Endothelial cell of umbilical vein (primary cell): ENCODE data around the gene SLC39A11. TPM values are rescaled to one million over a fixed set of nuclear protein-coding genes. Genes with fewer than 3 reads are reported as not detected.

ENCODE experiments used
- BruUV-seq: library from RNA; stranded (reverse); fragments of 400-500 nt; replicated peaks from 2 replicates; lab custom pipeline; 2021; lab: Mats Ljungman, UMichigan
- CTCF ChIA-PET: fragments of 300-600, 350-600 bp; sonication (Branson Sonifier 250); formaldehyde crosslinking; loops from one replicate; lab custom pipeline; 2021; ENCODE audit warnings: antibody characterized with exemption, inconsistent platforms; lab: Charles Lee
- POLR2A ChIA-PET: fragments of 300-600, 350-600 bp; sonication (Branson Sonifier 250); formaldehyde crosslinking; loops from one replicate; lab custom pipeline; 2021; ENCODE audit warnings: antibody characterized with exemption, inconsistent platforms; lab: Charles Lee
- DNase-seq: peaks from one replicate; pipeline ENCODE4 v3.0.0-alpha.2; 2011; ENCODE audit warnings: low read depth, low spot score
- FAIRE-seq: peaks from 2 replicates; lab custom pipeline; 2011; peaks lifted over from hg19 to GRCh38; lab: Jason Lieb, UNC
- H2AFZ ChIP-seq: 2 replicates; pipeline ENCODE4 v1.6.0; 2012; ENCODE audit warnings: low read depth, low read length, control low read depth, inconsistent platforms
- H3K27ac ChIP-seq: 2 replicates; pipeline ENCODE4 v1.5.1; 2011; ENCODE audit warnings: low read depth, mild to moderate bottlenecking, control low read depth, low read length, moderate library complexity; ENCODE audit not compliant: insufficient read depth
- H3K27me3 ChIP-seq, 2 experiments: 2 replicates each; pipeline versions ENCODE4 v1.6.0 to v1.6.1; 2011; ENCODE audit warnings: low read length in 2 of 2, mixed read lengths in 1 of 2; ENCODE audit not compliant: control insufficient read depth in 2 of 2, insufficient read depth in 2 of 2
- H3K36me3 ChIP-seq, 2 experiments: 2 replicates in 1 of 2; 3 replicates in 1 of 2; pipeline ENCODE4 v1.5.1; 2011; ENCODE audit warnings: low read length in 2 of 2, mild to moderate bottlenecking in 1 of 2, moderate library complexity in 1 of 2; ENCODE audit not compliant: control insufficient read depth in 2 of 2, insufficient read depth in 2 of 2; ENCODE audit errors: extremely low read depth in 1 of 2
- H3K4me1 ChIP-seq: 3 replicates; pipeline ENCODE4 v1.5.1; 2011; ENCODE audit warnings: mild to moderate bottlenecking, low read length; ENCODE audit not compliant: control insufficient read depth, insufficient read depth; ENCODE audit errors: extremely low read depth
- H3K4me2 ChIP-seq: 2 replicates; pipeline ENCODE4 v1.6.1; 2011; ENCODE audit warnings: low read length, control low read depth, mixed read lengths; ENCODE audit not compliant: insufficient read depth
- H3K4me3 ChIP-seq, 3 experiments: fragments of 200-600 bp in 1 of 3; sonication (generic), shearing (Covaris generic) in 1 of 3; replicated peaks in 1 of 3; 2 replicates each; pipeline ENCODE4 v1.5.1; 2011 to 2016; ENCODE audit warnings: control low read depth in 3 of 3, low read length in 3 of 3, mild to moderate bottlenecking in 2 of 3, inconsistent platforms in 1 of 3, low read depth in 1 of 3, moderate library complexity in 1 of 3; ENCODE audit not compliant: insufficient read depth in 1 of 3
- H3K79me2 ChIP-seq: 2 replicates; pipeline ENCODE4 v1.6.0; 2012; ENCODE audit warnings: low read length, inconsistent platforms; ENCODE audit not compliant: control insufficient read depth, insufficient read depth
- H3K9ac ChIP-seq: replicated peaks from 2 replicates; pipeline ENCODE3; 2011; ENCODE audit warnings: low read length, control low read depth; ENCODE audit not compliant: insufficient read depth; ENCODE audit errors: extremely low read depth
- H3K9me1 ChIP-seq: replicated peaks from 3 replicates; pipeline ENCODE4 v1.6.0; 2011; ENCODE audit warnings: mild to moderate bottlenecking, low read length; ENCODE audit not compliant: control insufficient read depth, insufficient read depth; ENCODE audit errors: extremely low read depth
- H3K9me3 ChIP-seq: replicated peaks from 2 replicates; pipeline ENCODE4 v1.5.1; 2012; ENCODE audit warnings: low read length, inconsistent platforms; ENCODE audit not compliant: control insufficient read depth, insufficient read depth
- H4K20me1 ChIP-seq: replicated peaks from 2 replicates; pipeline ENCODE3; 2011; ENCODE audit warnings: mild to moderate bottlenecking, low read length; ENCODE audit not compliant: control insufficient read depth, insufficient read depth; ENCODE audit errors: extremely low read depth
- EZH2 ChIP-seq: IDR thresholded peaks from 2 replicates; pipeline ENCODE4 v1.6.1; 2012; ENCODE audit warnings: borderline replicate concordance, low read depth, mild to moderate bottlenecking, moderate library complexity, low read length, inconsistent platforms; ENCODE audit not compliant: severe bottlenecking
- FOS ChIP-seq: IDR thresholded peaks from 2 replicates; pipeline ENCODE4 v1.6.1; 2011; ENCODE audit warnings: mild to moderate bottlenecking, low read length, moderate library complexity, borderline replicate concordance; ENCODE audit not compliant: insufficient read depth
- GATA2 ChIP-seq: IDR thresholded peaks from 2 replicates; pipeline ENCODE4 v1.7.0; 2011; ENCODE audit warnings: low read depth, mild to moderate bottlenecking, moderate library complexity, mixed read lengths, low read length; ENCODE audit not compliant: insufficient read length, insufficient read depth
- JUN ChIP-seq: IDR thresholded peaks from 2 replicates; pipeline ENCODE4 v1.6.1; 2011; ENCODE audit warnings: borderline replicate concordance, low read depth; ENCODE audit not compliant: insufficient read length, insufficient read depth
- MYC ChIP-seq: IDR thresholded peaks from one replicate; pipeline ENCODE4 v1.6.1; 2011; ENCODE audit warnings: mild to moderate bottlenecking, low read depth, low read length
- POLR2A ChIP-seq: IDR thresholded peaks from 2 replicates; pipeline ENCODE4 v1.6.1; 2012; ENCODE audit warnings: low read depth, mild to moderate bottlenecking, control low read depth, low read length
- POLR2AphosphoS5 ChIP-seq: IDR thresholded peaks from 2 replicates; pipeline ENCODE4 v1.6.1; 2012; ENCODE audit warnings: low read depth, mild to moderate bottlenecking, control low read depth, low read length, moderate library complexity; ENCODE audit not compliant: insufficient read depth
- dilution Hi-C: fragments of 300-500 bp; cut with MboI; formaldehyde crosslinking; loops from one replicate; pipeline ENCODE4 v1.15.0; 2019; ENCODE audit warnings: low sequenced_read_pairs; ENCODE audit not compliant: extremely low pct_ligation_motif_present
- intact Hi-C: fragments of 100-400 bp; cut with micrococcal nuclease; formaldehyde crosslinking; loops from one replicate; pipeline ENCODE4 v1.10.0; 2022
- polyA plus RNA-seq, 4 experiments: library from polyadenylated mRNA; depleted of rRNA in 3 of 4; stranded (reverse) in 3 of 4; unstranded in 1 of 4; fragments of >200 nt; gene quantifications; 2 replicates each; pipeline versions ENCODE4 v1.2.1 to v1.2.3, GENCODE V29; 2011 to 2012; ENCODE audit warnings: missing spikeins in 1 of 4
- total RNA-seq: library from RNA; stranded (reverse); gene quantifications from 2 replicates; pipeline ENCODE4 v1.2.3, GENCODE V29; 2021
- TF ChIP-seq, protein P1 (sequence below), 2 donors: IDR thresholded peaks; 1 replicate in 1 of 2; 2 replicates in 1 of 2; pipeline ENCODE4 v1.5.1; 2011; ENCODE audit warnings: low read length in 2 of 2, mild to moderate bottlenecking in 2 of 2, moderate library complexity in 2 of 2, control low read depth in 1 of 2, inconsistent platforms in 1 of 2, low read depth in 1 of 2; ENCODE audit not compliant: insufficient read depth in 1 of 2; ENCODE audit errors: extremely low read depth in 1 of 2
- TF ChIP-seq, protein P2 (sequence below): IDR thresholded peaks from 2 replicates; pipeline ENCODE4 v1.6.1; 2011; ENCODE audit not compliant: insufficient read depth, insufficient read length

SLC39A11 gene
- total and polyA plus RNA-seq, 2 donors (not counting 3 experiments of a cell fraction or from before 2014, with no cell fraction given), result 8.1 to 11.9 TPM

DNA sequence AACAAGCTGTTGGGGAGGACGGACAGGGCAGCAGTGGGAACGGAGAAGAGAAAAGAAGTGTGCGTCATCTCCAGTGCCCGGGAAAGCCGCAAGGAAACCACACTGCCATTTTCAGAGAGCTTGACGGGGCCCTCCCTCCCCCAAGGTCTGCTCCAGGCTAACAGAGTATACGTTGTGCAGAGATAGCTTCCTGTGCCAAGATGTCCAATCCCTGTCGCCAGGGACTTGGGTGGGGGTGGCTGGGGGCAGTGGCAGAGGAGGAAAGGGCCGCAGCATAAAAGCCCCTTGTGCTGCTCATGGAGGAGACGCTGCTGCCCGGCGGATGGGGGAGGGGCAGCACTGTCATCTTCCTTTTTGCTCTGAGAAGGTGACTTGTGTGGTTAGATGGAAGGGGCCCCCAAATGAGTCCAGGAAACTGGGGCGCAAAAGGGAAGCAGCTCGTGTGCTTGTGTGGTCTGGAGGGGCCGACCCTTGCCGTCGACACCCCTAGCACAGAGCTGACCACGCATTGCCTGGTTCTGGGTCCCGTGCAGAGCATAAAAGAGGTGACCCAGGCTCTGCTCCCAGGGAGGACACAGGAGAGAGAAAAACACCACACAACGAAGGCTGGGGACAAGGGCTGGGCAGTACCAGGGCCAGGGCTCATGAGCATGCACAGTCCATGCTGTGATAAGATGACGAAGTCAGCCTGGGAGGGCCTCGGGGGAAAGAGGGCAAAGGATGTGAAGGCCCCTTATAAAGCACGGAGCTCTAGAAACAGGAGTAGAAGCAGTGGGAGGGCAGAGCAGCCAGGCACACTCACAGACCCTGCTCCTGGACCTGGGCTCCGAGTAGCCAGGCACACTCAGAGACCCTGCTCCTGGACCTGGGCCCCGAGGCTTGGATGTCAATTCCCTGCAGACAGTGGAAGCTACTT lies 372.7 kb downstream of the SLC39A11 start:
- H3K9me3 ChIP-seq, result no peaks in the 10 kb centered on the region
- H3K4me3 ChIP-seq, result no peak overlapping the region
- ChIA-PET CTCF (interaction anchor here (0.7 to 2.3 kb wide), 6 partner anchors 8 to 651 kb away, joined by 3 to 7 read pairs (median 4); no protein-coding TSS in a partner anchor), POLR2A (no interaction called here)
- no peaks in the 10 kb centered on the region for H3K79me2 ChIP-seq
- DNase-seq (no peak), FAIRE-seq (no peak)
- no peak overlapping the region for H2AFZ ChIP-seq
- BruUV-seq, result no TSS peak
- H3K9me1 ChIP-seq, result no peaks in the 10 kb centered on the region
- no peak overlapping the region for H3K27ac ChIP-seq
- H3K27me3 ChIP-seq, result no peaks in the 10 kb centered on the region
- H3K9ac ChIP-seq, result no peak overlapping the region
- dilution Hi-C loops, result no loop called here
- no peak overlapping the region for H3K4me2 ChIP-seq
- H3K4me1 ChIP-seq, result peaks cover 13% of the 10 kb centered on the region
- TF ChIP-seq, protein P1, sequence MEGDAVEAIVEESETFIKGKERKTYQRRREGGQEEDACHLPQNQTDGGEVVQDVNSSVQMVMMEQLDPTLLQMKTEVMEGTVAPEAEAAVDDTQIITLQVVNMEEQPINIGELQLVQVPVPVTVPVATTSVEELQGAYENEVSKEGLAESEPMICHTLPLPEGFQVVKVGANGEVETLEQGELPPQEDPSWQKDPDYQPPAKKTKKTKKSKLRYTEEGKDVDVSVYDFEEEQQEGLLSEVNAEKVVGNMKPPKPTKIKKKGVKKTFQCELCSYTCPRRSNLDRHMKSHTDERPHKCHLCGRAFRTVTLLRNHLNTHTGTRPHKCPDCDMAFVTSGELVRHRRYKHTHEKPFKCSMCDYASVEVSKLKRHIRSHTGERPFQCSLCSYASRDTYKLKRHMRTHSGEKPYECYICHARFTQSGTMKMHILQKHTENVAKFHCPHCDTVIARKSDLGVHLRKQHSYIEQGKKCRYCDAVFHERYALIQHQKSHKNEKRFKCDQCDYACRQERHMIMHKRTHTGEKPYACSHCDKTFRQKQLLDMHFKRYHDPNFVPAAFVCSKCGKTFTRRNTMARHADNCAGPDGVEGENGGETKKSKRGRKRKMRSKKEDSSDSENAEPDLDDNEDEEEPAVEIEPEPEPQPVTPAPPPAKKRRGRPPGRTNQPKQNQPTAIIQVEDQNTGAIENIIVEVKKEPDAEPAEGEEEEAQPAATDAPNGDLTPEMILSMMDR (IDR thresholded peaks at IDR 0.05; ENCODE audit: extremely low read depth in 1 of 2, insufficient read depth in 1 of 2, low read depth in 1 of 2, low read length in 2 of 2), result no peak
- TF ChIP-seq POLR2AphosphoS5 (no peak), FOS (no peak), POLR2A (no peak), EZH2 (no peak), JUN (no peak), GATA2 (no peak), MYC (no peak)
- TF ChIP-seq, protein P2, sequence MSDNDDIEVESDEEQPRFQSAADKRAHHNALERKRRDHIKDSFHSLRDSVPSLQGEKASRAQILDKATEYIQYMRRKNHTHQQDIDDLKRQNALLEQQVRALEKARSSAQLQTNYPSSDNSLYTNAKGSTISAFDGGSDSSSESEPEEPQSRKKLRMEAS, result no peak
- H3K36me3 ChIP-seq, result no peaks in the 10 kb centered on the region
- H4K20me1 ChIP-seq, result no peaks in the 10 kb centered on the region
- intact Hi-C loops, result loop anchor here (10.0 kb wide), 1 partner anchor 995 kb away; no protein-coding TSS in a partner anchor
